22Rv1 (cell line): ENCODE results near the gene EMP3.

ENCODE experiments used
- ZFX ChIP-seq: fragments of 450-650 bp; IDR thresholded peaks from 2 replicates; pipeline ENCODE4 v1.6.1; 2017; ENCODE audit warnings: antibody characterized with exemption, borderline replicate concordance
- TF ChIP-seq, protein P1 (sequence below): fragments of 450-650 bp; IDR thresholded peaks from 2 replicates; pipeline ENCODE4 v1.5.1; 2017; ENCODE audit warnings: mild to moderate bottlenecking

DNA sequence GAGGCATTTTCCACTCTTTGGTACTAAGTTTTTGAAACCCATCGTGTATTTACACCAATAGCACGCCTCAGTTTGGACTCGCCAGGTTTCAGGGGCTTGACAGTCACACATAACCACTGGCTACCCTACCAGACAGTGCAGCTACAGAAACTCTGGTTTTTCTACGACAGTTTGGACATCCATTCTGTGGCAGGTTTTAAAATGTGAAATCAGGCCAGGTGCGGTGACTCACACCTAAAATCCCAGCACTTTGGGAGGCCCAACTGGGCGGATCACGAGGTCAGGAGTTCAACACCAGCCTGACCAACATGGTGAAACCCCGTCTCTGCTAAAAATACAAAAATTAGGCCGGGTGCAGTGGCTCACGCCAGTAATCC is 52.8 kb downstream of the EMP3 start:
- TF ChIP-seq, protein P1, sequence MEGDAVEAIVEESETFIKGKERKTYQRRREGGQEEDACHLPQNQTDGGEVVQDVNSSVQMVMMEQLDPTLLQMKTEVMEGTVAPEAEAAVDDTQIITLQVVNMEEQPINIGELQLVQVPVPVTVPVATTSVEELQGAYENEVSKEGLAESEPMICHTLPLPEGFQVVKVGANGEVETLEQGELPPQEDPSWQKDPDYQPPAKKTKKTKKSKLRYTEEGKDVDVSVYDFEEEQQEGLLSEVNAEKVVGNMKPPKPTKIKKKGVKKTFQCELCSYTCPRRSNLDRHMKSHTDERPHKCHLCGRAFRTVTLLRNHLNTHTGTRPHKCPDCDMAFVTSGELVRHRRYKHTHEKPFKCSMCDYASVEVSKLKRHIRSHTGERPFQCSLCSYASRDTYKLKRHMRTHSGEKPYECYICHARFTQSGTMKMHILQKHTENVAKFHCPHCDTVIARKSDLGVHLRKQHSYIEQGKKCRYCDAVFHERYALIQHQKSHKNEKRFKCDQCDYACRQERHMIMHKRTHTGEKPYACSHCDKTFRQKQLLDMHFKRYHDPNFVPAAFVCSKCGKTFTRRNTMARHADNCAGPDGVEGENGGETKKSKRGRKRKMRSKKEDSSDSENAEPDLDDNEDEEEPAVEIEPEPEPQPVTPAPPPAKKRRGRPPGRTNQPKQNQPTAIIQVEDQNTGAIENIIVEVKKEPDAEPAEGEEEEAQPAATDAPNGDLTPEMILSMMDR, result no peak
- TF ChIP-seq ZFX, result no peak
